SJSA1 (cell line): ENCODE results near the gene LPP. TPM values are rescaled to one million over a fixed set of nuclear protein-coding genes. Genes with fewer than 3 reads are reported as not detected.
A peak's percentile ranks its signal among the peaks of the same experiment; 100 is the strongest.

Source experiments
- DNase-seq, 2 experiments: peaks; one replicate each; pipeline ENCODE4 v3.0.0-alpha.2; 2015 to 2020; ENCODE audit warnings: low spot score in 2 of 2, low read depth in 1 of 2
- H3K27ac ChIP-seq: fragments of 250-450 bp; sonication (Bioruptor Pico); 2 replicates; pipeline ENCODE4 v1.5.1; 2020; ENCODE audit warnings: mild to moderate bottlenecking, moderate library complexity
- H3K27me3 ChIP-seq: fragments of 250-450 bp; sonication (Bioruptor Pico); replicated peaks from 2 replicates; pipeline ENCODE4 v1.5.1; 2020; ENCODE audit warnings: mild to moderate bottlenecking, moderate library complexity
- H3K36me3 ChIP-seq: fragments of 250-450 bp; sonication (Bioruptor Pico); 2 replicates; pipeline ENCODE4 v1.5.1; 2020; ENCODE audit warnings: mild to moderate bottlenecking
- H3K4me1 ChIP-seq: fragments of 250-450 bp; sonication (Bioruptor Pico); replicated peaks from 2 replicates; pipeline ENCODE4 v1.6.1; 2021; ENCODE audit warnings: mild to moderate bottlenecking
- H3K4me3 ChIP-seq: fragments of 250-450 bp; sonication (Bioruptor Pico); 2 replicates; pipeline ENCODE4 v1.5.1; 2020; ENCODE audit warnings: mild to moderate bottlenecking
- H3K9me3 ChIP-seq: fragments of 250-450 bp; sonication (Bioruptor Pico); replicated peaks from 2 replicates; pipeline ENCODE4 v1.5.1; 2020; ENCODE audit warnings: mild to moderate bottlenecking
- total RNA-seq: library from RNA; depleted of rRNA; stranded (reverse); fragments of >200 nt; shearing (Covaris generic); gene quantifications from 2 replicates; pipeline ENCODE4 v1.2.3, GENCODE V29; 2014

Gene LPP
- total RNA-seq, 1 experiment from 2014 or later = 132 TPM

- Histone ChIP-seq H3K9me3 (no peaks in the 10 kb centered on the region), H3K4me3 (no peak overlapping the region), H3K36me3 (peaks cover 48% of the 10 kb centered on the region), H3K4me1 (peaks cover 16% of the 10 kb centered on the region), H3K27me3 (no peaks in the 10 kb centered on the region), H3K27ac (no peak overlapping the region)
- DNase-seq = no peak
These were observed 735.1 kb downstream of the LPP start for GRCh38 chr3:188889054-188889491.

GRCh38 chr3:188890572-188891270, 736.8 kb downstream of the LPP start:
- no peak overlapping the region for H3K4me3 ChIP-seq
- peaks cover 16% of the 10 kb centered on the region for H3K4me1 ChIP-seq
- no peak overlapping the region; the same call in 1 of the 2 replicates for H3K27ac ChIP-seq
- peaks cover 36% of the 10 kb centered on the region for H3K36me3 ChIP-seq
- no peak for DNase-seq
- H3K9me3 ChIP-seq = no peaks in the 10 kb centered on the region
- no peaks in the 10 kb centered on the region for H3K27me3 ChIP-seq

- no peaks in the 10 kb centered on the region for H3K27me3 ChIP-seq
- DNase-seq = peak in 1 of 2 experiments; percentile 21
- H3K36me3 ChIP-seq = peaks cover 9% of the 10 kb centered on the region; the same call in 1 of the 2 replicates
- H3K27ac ChIP-seq = peak overlapping the region; percentile 64
- H3K4me1 ChIP-seq = peaks cover 39% of the 10 kb centered on the region
- H3K9me3 ChIP-seq = peaks cover 4% of the 10 kb centered on the region
- H3K4me3 ChIP-seq = no peak overlapping the region
These were observed 745.9 kb downstream of the LPP start for GRCh38 chr3:188899881-188900280.

GRCh38 chr3:188900421-188900951, 746.5 kb downstream of the LPP start:
- no peak overlapping the region for H3K4me3 ChIP-seq
- peaks cover 9% of the 10 kb centered on the region; the same call in 1 of the 2 replicates for H3K36me3 ChIP-seq
- H3K27ac ChIP-seq = peak overlapping the region; percentile 64
- peaks cover 4% of the 10 kb centered on the region for H3K9me3 ChIP-seq
- no peaks in the 10 kb centered on the region for H3K27me3 ChIP-seq
- DNase-seq = peak in 1 of 2 experiments; percentile 82
- H3K4me1 ChIP-seq = peaks cover 39% of the 10 kb centered on the region

GRCh38 chr3:188901126-188901525, 747.2 kb downstream of the LPP start:
- DNase-seq = no peak
- H3K27me3 ChIP-seq = no peaks in the 10 kb centered on the region
- peaks cover 39% of the 10 kb centered on the region for H3K4me1 ChIP-seq
- peaks cover 4% of the 10 kb centered on the region for H3K9me3 ChIP-seq
- H3K4me3 ChIP-seq = no peak overlapping the region
- peak overlapping the region; percentile 64 for H3K27ac ChIP-seq
- peaks cover 9% of the 10 kb centered on the region; the same call in 1 of the 2 replicates for H3K36me3 ChIP-seq

- peaks cover 11% of the 10 kb centered on the region; the same call in 1 of the 2 replicates for H3K36me3 ChIP-seq
- no peak overlapping the region for H3K4me3 ChIP-seq
- H3K27ac ChIP-seq = peak overlapping the region; percentile 64
- DNase-seq = peak in 1 of 2 experiments; percentile 31
- H3K27me3 ChIP-seq = no peaks in the 10 kb centered on the region
- peaks cover 39% of the 10 kb centered on the region for H3K4me1 ChIP-seq
- peaks cover 4% of the 10 kb centered on the region for H3K9me3 ChIP-seq
These were observed 747.8 kb downstream of the LPP start for GRCh38 chr3:188901671-188902287.

- Histone ChIP-seq H3K27me3 (no peaks in the 10 kb centered on the region), H3K27ac (no peak overlapping the region), H3K36me3 (peaks cover 11% of the 10 kb centered on the region; the same call in 1 of the 2 replicates), H3K4me3 (no peak overlapping the region), H3K4me1 (peaks cover 44% of the 10 kb centered on the region), H3K9me3 (peaks cover 4% of the 10 kb centered on the region)
- DNase-seq = no peak
These were observed 750.7 kb downstream of the LPP start for GRCh38 chr3:188904670-188905069.

GRCh38 chr3:188905547-188905946, 751.6 kb downstream of the LPP start:
- peaks cover 35% of the 10 kb centered on the region for H3K4me1 ChIP-seq
- peaks cover 15% of the 10 kb centered on the region; the same call in 1 of the 2 replicates for H3K36me3 ChIP-seq
- H3K27me3 ChIP-seq = no peaks in the 10 kb centered on the region
- H3K27ac ChIP-seq = no peak overlapping the region
- no peak for DNase-seq
- no peak overlapping the region for H3K4me3 ChIP-seq
- peaks cover 4% of the 10 kb centered on the region for H3K9me3 ChIP-seq

- Histone ChIP-seq H3K4me3 (no peak overlapping the region), H3K27ac (no peak overlapping the region), H3K36me3 (peaks cover 15% of the 10 kb centered on the region; the same call in 1 of the 2 replicates), H3K4me1 (peaks cover 29% of the 10 kb centered on the region), H3K27me3 (no peaks in the 10 kb centered on the region), H3K9me3 (peaks cover 2% of the 10 kb centered on the region)
- no peak for DNase-seq
These were observed 752.3 kb downstream of the LPP start for GRCh38 chr3:188906236-188906635.

GRCh38 chr3:188908002-188908850, 754.3 kb downstream of the LPP start:
- H3K27ac ChIP-seq = no peak overlapping the region
- peaks cover 18% of the 10 kb centered on the region for H3K4me1 ChIP-seq
- DNase-seq = no peak
- no peak overlapping the region for H3K4me3 ChIP-seq
- peaks cover 18% of the 10 kb centered on the region; the same call in 1 of the 2 replicates for H3K36me3 ChIP-seq
- no peaks in the 10 kb centered on the region for H3K27me3 ChIP-seq
- H3K9me3 ChIP-seq = no peaks in the 10 kb centered on the region

- no peak for DNase-seq
- H3K36me3 ChIP-seq = peaks cover 12% of the 10 kb centered on the region; the same call in 1 of the 2 replicates
- H3K4me1 ChIP-seq = peaks cover 21% of the 10 kb centered on the region
- no peaks in the 10 kb centered on the region for H3K9me3 ChIP-seq
- no peak overlapping the region for H3K4me3 ChIP-seq
- no peak overlapping the region for H3K27ac ChIP-seq
- no peaks in the 10 kb centered on the region for H3K27me3 ChIP-seq
These were observed 757.3 kb downstream of the LPP start for GRCh38 chr3:188911026-188911850.

GRCh38 chr3:188913084-188913483, 759.1 kb downstream of the LPP start:
- no peaks in the 10 kb centered on the region for H3K9me3 ChIP-seq
- no peak for DNase-seq
- H3K4me1 ChIP-seq = peaks cover 20% of the 10 kb centered on the region
- peaks cover 10% of the 10 kb centered on the region; the same call in 1 of the 2 replicates for H3K36me3 ChIP-seq
- no peak overlapping the region for H3K27ac ChIP-seq
- no peaks in the 10 kb centered on the region for H3K27me3 ChIP-seq
- no peak overlapping the region for H3K4me3 ChIP-seq
